AG04449 (cell line): ENCODE data around the gene KAT2B.

Experiments
- CTCF ChIA-PET: fragments of 350-600 bp; formaldehyde crosslinking; extraction: SDS; loops from one replicate; lab custom pipeline; 2021; ENCODE audit warnings: antibody characterized with exemption; lab: Yijun Ruan, JAX
- POLR2A ChIA-PET: fragments of 400-600, 350-600 bp; formaldehyde crosslinking; extraction: SDS; loops from one replicate; lab custom pipeline; 2020; ENCODE audit warnings: antibody characterized with exemption, inconsistent platforms; lab: Yijun Ruan, JAX
- DNase-seq: peaks from one replicate; pipeline ENCODE4 v3.0.0-alpha.2; 2010; ENCODE audit warnings: low read depth, low spot score
- H3K4me3 ChIP-seq: 2 replicates; pipeline ENCODE4 v1.5.1; 2011; ENCODE audit warnings: low read depth, mild to moderate bottlenecking, control low read depth, low read length
- CTCF ChIP-seq: IDR thresholded peaks from one replicate; pipeline ENCODE4 v1.5.1; 2011; ENCODE audit warnings: mild to moderate bottlenecking, moderate library complexity, low read length, control low read depth, inconsistent platforms; ENCODE audit not compliant: insufficient read depth; ENCODE audit errors: missing control alignments

KAT2B gene

GRCh38 chr3:20136231-20136630, 96.0 kb downstream of the KAT2B start:
- ChIA-PET CTCF (no interaction called here), POLR2A (no interaction called here)
- no peak overlapping the region for H3K4me3 ChIP-seq
- DNase-seq, result no peak
- TF ChIP-seq CTCF, result no peak

GRCh38 chr3:20137647-20138046, 97.4 kb downstream of the KAT2B start:
- no peak for TF ChIP-seq CTCF
- ChIA-PET POLR2A (no interaction called here), CTCF (no interaction called here)
- no peak overlapping the region for H3K4me3 ChIP-seq
- DNase-seq, result no peak

GRCh38 chr3:20140881-20141280, 100.6 kb downstream of the KAT2B start:
- CTCF ChIA-PET, result no interaction called here

GRCh38 chr3:20141316-20141715, 101.1 kb downstream of the KAT2B start:
- CTCF ChIA-PET, result no interaction called here
- TF ChIP-seq CTCF, result no peak
- DNase-seq, result no peak
- no peak overlapping the region for H3K4me3 ChIP-seq
- POLR2A ChIA-PET, result no interaction called here

More at GRCh38 chr3:20140881-20141280, 100.6 kb downstream of the KAT2B start:
- TF ChIP-seq CTCF, result no peak
- no peak overlapping the region for H3K4me3 ChIP-seq
- POLR2A ChIA-PET, result no interaction called here
- DNase-seq, result no peak

- POLR2A ChIA-PET, result no interaction called here
- DNase-seq, result no peak
- CTCF ChIA-PET, result no interaction called here
- no peak overlapping the region for H3K4me3 ChIP-seq
- no peak for TF ChIP-seq CTCF
Measured at GRCh38 chr3:20141851-20142250, 101.6 kb downstream of the KAT2B start.

GRCh38 chr3:20142517-20142916, 102.3 kb downstream of the KAT2B start:
- no peak for DNase-seq
- ChIA-PET CTCF (no interaction called here), POLR2A (no interaction called here)
- TF ChIP-seq CTCF, result no peak
- no peak overlapping the region for H3K4me3 ChIP-seq

- POLR2A ChIA-PET, result no interaction called here
- no peak for TF ChIP-seq CTCF
Measured at GRCh38 chr3:20143519-20143918, 103.3 kb downstream of the KAT2B start.

More at GRCh38 chr3:20143519-20143918, 103.3 kb downstream of the KAT2B start:
- no peak for DNase-seq
- CTCF ChIA-PET, result no interaction called here
- H3K4me3 ChIP-seq, result no peak overlapping the region
